ENCODE results near the gene NANP. TPM values are rescaled to one million over a fixed set of nuclear protein-coding genes. Genes with fewer than 3 reads are reported as not detected.
"Not testable (repeated sequence)": the region's sequence is repeated elsewhere in the genome, so short reads cannot be mapped to it uniquely, and the experiment has no call there.

Gene NANP
- total RNA-seq, 2 donors from 2014 or later: 4.1 to 5.1 TPM

- no peak for DNase-seq (ENCODE audit: low spot score)
- Histone ChIP-seq H3K4me3 (no peak overlapping the region), H3K36me3 (no peaks in the 10 kb centered on the region), H3K4me1 (no peaks in the 10 kb centered on the region), H3K27me3 (no peaks in the 10 kb centered on the region), H3K9me3 (no peaks in the 10 kb centered on the region), H3K27ac (no peak overlapping the region)
- TF ChIP-seq CTCF (IDR thresholded peaks at IDR 0.05): no peak
Measured at GRCh38 chr20:25654487-25654886, 30.7 kb upstream of the NANP start.

GRCh38 chr20:25652866-25653265 lies 29.1 kb upstream of the NANP start:
- not testable (repeated sequence) for H3K4me3 ChIP-seq; H3K4me1 ChIP-seq; DNase-seq (ENCODE audit: low spot score); H3K36me3 ChIP-seq; H3K9me3 ChIP-seq; H3K27me3 ChIP-seq; H3K27ac ChIP-seq

- DNase-seq (ENCODE audit: low spot score): no peak
- TF ChIP-seq CTCF (IDR thresholded peaks at IDR 0.05): no peak
- Histone ChIP-seq H3K4me1 (no peaks in the 10 kb centered on the region), H3K9me3 (no peaks in the 10 kb centered on the region), H3K36me3 (peaks cover 9% of the 10 kb centered on the region), H3K27me3 (no peaks in the 10 kb centered on the region), H3K4me3 (no peak overlapping the region), H3K27ac (no peak overlapping the region)
Measured at GRCh38 chr20:25644814-25645213, 21.0 kb upstream of the NANP start.

GRCh38 chr20:25643716-25644115 lies 19.9 kb upstream of the NANP start:
- no peak overlapping the region for H3K4me3 ChIP-seq
- no peak overlapping the region for H3K27ac ChIP-seq
- H3K9me3 ChIP-seq: no peaks in the 10 kb centered on the region
- no peaks in the 10 kb centered on the region for H3K4me1 ChIP-seq
- no peak for TF ChIP-seq CTCF (IDR thresholded peaks at IDR 0.05)
- peaks cover 9% of the 10 kb centered on the region for H3K36me3 ChIP-seq
- DNase-seq (ENCODE audit: low spot score): no peak
- no peaks in the 10 kb centered on the region for H3K27me3 ChIP-seq

GRCh38 chr20:25637247-25637646 lies 13.4 kb upstream of the NANP start:
- no peak overlapping the region for H3K27ac ChIP-seq
- no peak for TF ChIP-seq CTCF (IDR thresholded peaks at IDR 0.05)
- no peaks in the 10 kb centered on the region for H3K4me1 ChIP-seq
- H3K36me3 ChIP-seq: peaks cover 4% of the 10 kb centered on the region
- no peaks in the 10 kb centered on the region for H3K9me3 ChIP-seq
- no peaks in the 10 kb centered on the region for H3K27me3 ChIP-seq
- no peak for DNase-seq (ENCODE audit: low spot score)
- H3K4me3 ChIP-seq: no peak overlapping the region

GRCh38 chr20:25632940-25633790 lies 9.4 kb upstream of the NANP start:
- H3K4me3 ChIP-seq: no peak overlapping the region
- H3K27me3 ChIP-seq: no peaks in the 10 kb centered on the region
- no peak for DNase-seq (ENCODE audit: low spot score)
- H3K9me3 ChIP-seq: no peaks in the 10 kb centered on the region
- TF ChIP-seq CTCF (IDR thresholded peaks at IDR 0.05): no peak
- H3K4me1 ChIP-seq: no peaks in the 10 kb centered on the region
- H3K36me3 ChIP-seq: peaks cover 4% of the 10 kb centered on the region
- H3K27ac ChIP-seq: no peak overlapping the region

GRCh38 chr20:25630615-25631014 lies 6.8 kb upstream of the NANP start:
- H3K4me1 ChIP-seq; H3K9me3 ChIP-seq; DNase-seq (ENCODE audit: low spot score); H3K4me3 ChIP-seq; H3K27ac ChIP-seq; H3K27me3 ChIP-seq; H3K36me3 ChIP-seq: not testable (repeated sequence)
